Keratinocyte (primary cell): ENCODE results near the gene TAF4. TPM values are rescaled to one million over a fixed set of nuclear protein-coding genes. Genes with fewer than 3 reads are reported as not detected.
A peak's percentile ranks its signal among the peaks of the same experiment; 100 is the strongest.

Experiments
- DNase-seq: peaks from one replicate; pipeline ENCODE4 v3.0.0-alpha.2; 2011; ENCODE audit warnings: low read depth, missing footprints, low spot score
- FAIRE-seq: peaks from 2 replicates; lab custom pipeline; 2011; peaks lifted over from hg19 to GRCh38; lab: Jason Lieb, UNC
- H2AFZ ChIP-seq: 2 replicates; pipeline ENCODE4 v1.6.0; 2012; ENCODE audit warnings: low read length, control low read depth, inconsistent platforms; ENCODE audit not compliant: control insufficient read depth
- H3K27ac ChIP-seq: 2 replicates; pipeline ENCODE4 v1.5.1; 2011; ENCODE audit warnings: low read length; ENCODE audit not compliant: control insufficient read depth, insufficient read depth
- H3K27me3 ChIP-seq: 3 replicates; pipeline ENCODE4 v1.6.0; 2011; ENCODE audit warnings: low read length; ENCODE audit not compliant: control insufficient read depth, insufficient read depth; ENCODE audit errors: extremely low read depth
- H3K36me3 ChIP-seq, 2 experiments: 2 replicates in 1 of 2; 3 replicates in 1 of 2; pipeline ENCODE4 v1.5.1; 2011; ENCODE audit warnings: low read length in 2 of 2, mild to moderate bottlenecking in 1 of 2; ENCODE audit not compliant: control insufficient read depth in 2 of 2, insufficient read depth in 2 of 2; ENCODE audit errors: extremely low read depth in 1 of 2
- H3K4me1 ChIP-seq: 3 replicates; pipeline ENCODE4 v1.5.1; 2011; ENCODE audit warnings: low read length; ENCODE audit not compliant: control insufficient read depth, insufficient read depth; ENCODE audit errors: extremely low read depth
- H3K4me2 ChIP-seq: 3 replicates; pipeline ENCODE4 v1.6.0; 2011; ENCODE audit warnings: low read depth, low read length; ENCODE audit not compliant: control insufficient read depth, insufficient read depth; ENCODE audit errors: extremely low read depth
- H3K4me3 ChIP-seq, 3 experiments: fragments of 200-600 bp in 1 of 3; sonication (generic) in 1 of 3; 2 replicates in 2 of 3; 3 replicates in 1 of 3; pipeline ENCODE4 v1.5.1; 2011 to 2016; ENCODE audit warnings: low read length in 3 of 3, mild to moderate bottlenecking in 3 of 3, control low read depth in 2 of 3, inconsistent platforms in 1 of 3, low read depth in 1 of 3, mixed read lengths in 1 of 3, mixed run types in 1 of 3, moderate library complexity in 1 of 3; ENCODE audit not compliant: control insufficient read depth in 2 of 3, insufficient read depth in 2 of 3; ENCODE audit errors: extremely low read depth in 1 of 3
- H3K79me2 ChIP-seq: 2 replicates; pipeline ENCODE4 v1.6.0; 2012; ENCODE audit warnings: low read length; ENCODE audit not compliant: control insufficient read depth, insufficient read depth
- H3K9ac ChIP-seq: 3 replicates; pipeline ENCODE4 v1.6.0; 2011; ENCODE audit warnings: low read length; ENCODE audit not compliant: control insufficient read depth, insufficient read depth; ENCODE audit errors: extremely low read depth
- H3K9me1 ChIP-seq: 3 replicates; pipeline ENCODE4 v1.6.0; 2011; ENCODE audit warnings: low read length; ENCODE audit not compliant: control insufficient read depth, insufficient read depth; ENCODE audit errors: extremely low read depth
- H3K9me3 ChIP-seq: 2 replicates; pipeline ENCODE4 v1.5.1; 2012; ENCODE audit warnings: low read depth, low read length; ENCODE audit not compliant: control insufficient read depth
- H4K20me1 ChIP-seq: 3 replicates; pipeline ENCODE4 v1.6.0; 2011; ENCODE audit warnings: low read length; ENCODE audit not compliant: control insufficient read depth, insufficient read depth; ENCODE audit errors: extremely low read depth
- EZH2 ChIP-seq: IDR thresholded peaks from one replicate; pipeline ENCODE4 v1.6.1; 2012; ENCODE audit warnings: inconsistent platforms, mild to moderate bottlenecking, low read length, moderate library complexity
- dilution Hi-C: fragments of 300-500 bp; cut with MboI; formaldehyde crosslinking; loops from one replicate; pipeline ENCODE4 v1.7.0; 2020; ENCODE audit warnings: low sequenced_read_pairs; ENCODE audit not compliant: extremely low pct_ligation_motif_present
- polyA minus RNA-seq, 3 experiments: library from RNA; depleted of rRNA, polyadenylated mRNA; stranded (reverse); fragments of >200 nt; gene quantifications; 1 replicate in 1 of 3; 2 replicates in 1 of 3; 3 replicates in 1 of 3; pipeline ENCODE4 v1.2.3, GENCODE V29; 2011
- polyA plus RNA-seq, 5 experiments: library from polyadenylated mRNA; depleted of rRNA in 3 of 5; stranded (reverse) in 3 of 5; stranded (forward) in 1 of 5; unstranded in 1 of 5; fragments of >200 nt; gene quantifications; 1 replicate in 1 of 5; 2 replicates in 3 of 5; 3 replicates in 1 of 5; pipeline versions ENCODE4 v1.2.1 to v1.2.3, GENCODE V29; 2011 to 2012; ENCODE audit warnings: missing spikeins in 2 of 5, low read depth in 1 of 5, low replicate concordance in 1 of 5
- TF ChIP-seq, protein P1 (sequence below), 3 experiments: IDR thresholded peaks in 1 of 3; conservative IDR thresholded peaks in 1 of 3; optimal IDR thresholded peaks in 1 of 3; 2 replicates in 2 of 3; 3 replicates in 1 of 3; pipeline versions ENCODE3 to v1.5.1; 2011; ENCODE audit warnings: low read length in 3 of 3, mild to moderate bottlenecking in 3 of 3, moderate library complexity in 2 of 3, control low read depth in 1 of 3, inconsistent platforms in 1 of 3; ENCODE audit not compliant: insufficient read depth in 2 of 3; ENCODE audit errors: extremely low read depth in 1 of 3

The TAF4 gene, protein sequence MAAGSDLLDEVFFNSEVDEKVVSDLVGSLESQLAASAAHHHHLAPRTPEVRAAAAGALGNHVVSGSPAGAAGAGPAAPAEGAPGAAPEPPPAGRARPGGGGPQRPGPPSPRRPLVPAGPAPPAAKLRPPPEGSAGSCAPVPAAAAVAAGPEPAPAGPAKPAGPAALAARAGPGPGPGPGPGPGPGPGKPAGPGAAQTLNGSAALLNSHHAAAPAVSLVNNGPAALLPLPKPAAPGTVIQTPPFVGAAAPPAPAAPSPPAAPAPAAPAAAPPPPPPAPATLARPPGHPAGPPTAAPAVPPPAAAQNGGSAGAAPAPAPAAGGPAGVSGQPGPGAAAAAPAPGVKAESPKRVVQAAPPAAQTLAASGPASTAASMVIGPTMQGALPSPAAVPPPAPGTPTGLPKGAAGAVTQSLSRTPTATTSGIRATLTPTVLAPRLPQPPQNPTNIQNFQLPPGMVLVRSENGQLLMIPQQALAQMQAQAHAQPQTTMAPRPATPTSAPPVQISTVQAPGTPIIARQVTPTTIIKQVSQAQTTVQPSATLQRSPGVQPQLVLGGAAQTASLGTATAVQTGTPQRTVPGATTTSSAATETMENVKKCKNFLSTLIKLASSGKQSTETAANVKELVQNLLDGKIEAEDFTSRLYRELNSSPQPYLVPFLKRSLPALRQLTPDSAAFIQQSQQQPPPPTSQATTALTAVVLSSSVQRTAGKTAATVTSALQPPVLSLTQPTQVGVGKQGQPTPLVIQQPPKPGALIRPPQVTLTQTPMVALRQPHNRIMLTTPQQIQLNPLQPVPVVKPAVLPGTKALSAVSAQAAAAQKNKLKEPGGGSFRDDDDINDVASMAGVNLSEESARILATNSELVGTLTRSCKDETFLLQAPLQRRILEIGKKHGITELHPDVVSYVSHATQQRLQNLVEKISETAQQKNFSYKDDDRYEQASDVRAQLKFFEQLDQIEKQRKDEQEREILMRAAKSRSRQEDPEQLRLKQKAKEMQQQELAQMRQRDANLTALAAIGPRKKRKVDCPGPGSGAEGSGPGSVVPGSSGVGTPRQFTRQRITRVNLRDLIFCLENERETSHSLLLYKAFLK
- polyA plus RNA-seq (2.0 to 4.4 TPM (median 3.3 TPM) in 3 replicates), polyA minus RNA-seq (1.2 to 4.5 TPM (median 3.7 TPM) in 3 replicates)
- polyA plus RNA-seq (2011; ENCODE audit: low read depth), result 8.8 TPM
- polyA plus RNA-seq (2011; cell fraction: cytosol; rRNA removed), result 3.3 and 4.3 TPM in 2 replicates
- 10.5 and 11.0 TPM in 2 replicates for polyA plus RNA-seq (2011; cell fraction: nucleus; rRNA removed)
- polyA plus RNA-seq (2012; ENCODE audit: low replicate concordance), result 5.0 and 8.0 TPM in 2 replicates
- polyA minus RNA-seq (2011; cell fraction: cytosol; rRNA and poly(A)+ RNA removed), result 4.6 TPM
- polyA minus RNA-seq (2011; cell fraction: nucleus; rRNA and poly(A)+ RNA removed), result 6.0 and 7.5 TPM in 2 replicates

DNA sequence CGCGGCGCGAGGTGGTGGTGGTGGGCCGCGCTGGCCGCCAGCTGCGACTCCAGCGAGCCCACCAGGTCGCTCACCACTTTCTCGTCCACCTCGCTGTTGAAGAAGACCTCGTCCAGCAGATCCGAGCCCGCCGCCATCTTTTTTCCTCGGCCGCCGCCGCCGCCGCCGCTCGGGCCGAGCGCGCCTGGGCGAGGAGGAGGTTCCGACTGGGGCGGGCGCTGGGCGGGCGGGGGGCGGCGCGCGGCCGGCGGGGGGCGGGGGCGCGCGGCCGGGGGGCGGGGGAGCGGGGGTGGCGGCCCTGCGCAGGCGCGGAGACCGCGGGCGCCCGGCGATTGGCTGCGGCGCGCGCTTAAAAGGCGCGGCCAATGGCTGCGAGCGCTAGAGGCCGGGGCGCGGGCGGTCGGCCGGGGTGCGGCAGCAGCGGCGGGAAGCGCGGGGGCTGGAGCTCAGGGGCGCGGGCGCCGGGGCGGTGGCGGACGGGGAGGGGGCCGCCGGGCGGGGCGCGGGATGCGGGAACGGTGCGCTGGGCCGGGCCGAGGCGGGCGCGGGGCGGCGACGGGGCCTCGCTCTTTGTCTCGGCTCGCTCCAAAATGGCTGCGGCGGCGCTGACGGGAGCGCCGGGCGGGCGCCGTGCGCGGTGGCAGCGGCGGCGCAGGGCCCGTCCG, at the start of gene TAF4:
TAF4 (minus strand) TSS at position 208 of the 665 bp plus-strand sequence; CDS start at position 137, 71 bp downstream.
- peak within 1 kb of the TSS; percentile 83 for H2AFZ ChIP-seq
- H4K20me1 ChIP-seq, result no peaks in the 10 kb centered on the region
- peak within 1 kb of the TSS; percentile 83 for H3K9ac ChIP-seq
- peaks cover 25% of the 10 kb centered on the region for H3K79me2 ChIP-seq
- TF ChIP-seq, protein P1, sequence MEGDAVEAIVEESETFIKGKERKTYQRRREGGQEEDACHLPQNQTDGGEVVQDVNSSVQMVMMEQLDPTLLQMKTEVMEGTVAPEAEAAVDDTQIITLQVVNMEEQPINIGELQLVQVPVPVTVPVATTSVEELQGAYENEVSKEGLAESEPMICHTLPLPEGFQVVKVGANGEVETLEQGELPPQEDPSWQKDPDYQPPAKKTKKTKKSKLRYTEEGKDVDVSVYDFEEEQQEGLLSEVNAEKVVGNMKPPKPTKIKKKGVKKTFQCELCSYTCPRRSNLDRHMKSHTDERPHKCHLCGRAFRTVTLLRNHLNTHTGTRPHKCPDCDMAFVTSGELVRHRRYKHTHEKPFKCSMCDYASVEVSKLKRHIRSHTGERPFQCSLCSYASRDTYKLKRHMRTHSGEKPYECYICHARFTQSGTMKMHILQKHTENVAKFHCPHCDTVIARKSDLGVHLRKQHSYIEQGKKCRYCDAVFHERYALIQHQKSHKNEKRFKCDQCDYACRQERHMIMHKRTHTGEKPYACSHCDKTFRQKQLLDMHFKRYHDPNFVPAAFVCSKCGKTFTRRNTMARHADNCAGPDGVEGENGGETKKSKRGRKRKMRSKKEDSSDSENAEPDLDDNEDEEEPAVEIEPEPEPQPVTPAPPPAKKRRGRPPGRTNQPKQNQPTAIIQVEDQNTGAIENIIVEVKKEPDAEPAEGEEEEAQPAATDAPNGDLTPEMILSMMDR (optimal IDR thresholded peaks at IDR 0.05 in 1 of 3, IDR thresholded peaks at IDR 0.05 in 1 of 3, conservative IDR thresholded peaks at IDR 0.05 in 1 of 3; ENCODE audit: extremely low read depth in 1 of 3, insufficient read depth in 2 of 3, low read length in 3 of 3), result no peak
- TF ChIP-seq EZH2, result no peak
- H3K4me2 ChIP-seq, result peak within 1 kb of the TSS; percentile 97
- FAIRE-seq (no peak), DNase-seq (no peak)
- no peaks in the 10 kb centered on the region for H3K27me3 ChIP-seq
- H3K9me1 ChIP-seq, result no peaks in the 10 kb centered on the region
- peaks cover 0 to 1% of the 10 kb centered on the region in 2 experiments for H3K36me3 ChIP-seq
- peaks cover 13% of the 10 kb centered on the region for H3K4me1 ChIP-seq
- no peaks in the 10 kb centered on the region for H3K9me3 ChIP-seq
- dilution Hi-C loops, result no loop called here
- peak within 1 kb of the TSS; percentile 47 to 74 (median 72) for H3K4me3 ChIP-seq
- peak within 1 kb of the TSS; percentile 48 for H3K27ac ChIP-seq

DNA sequence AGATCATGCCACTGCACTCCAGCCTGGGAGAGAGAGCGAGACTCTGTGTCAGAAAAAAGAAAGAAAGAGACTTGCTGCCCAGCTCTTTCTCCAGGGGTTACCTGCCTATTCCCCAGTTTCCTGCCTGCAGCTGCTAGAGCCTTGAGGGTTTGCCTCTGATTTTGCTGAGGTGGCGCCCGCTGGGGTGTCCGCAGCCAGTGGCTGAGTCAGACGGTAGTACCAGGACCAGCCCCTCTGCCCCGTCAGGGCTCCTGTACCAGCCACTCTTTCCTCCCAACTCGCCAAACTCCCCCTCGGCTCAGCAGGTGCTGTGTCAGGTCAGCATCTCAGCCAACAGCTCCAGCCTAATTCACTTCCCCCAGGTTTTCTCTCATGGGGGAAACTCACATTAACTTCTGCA, 49.2 kb upstream of the TAF4 start:
- no peak for FAIRE-seq
- no peak for TF ChIP-seq EZH2
- TF ChIP-seq, protein P1 (optimal IDR thresholded peaks at IDR 0.05 in 1 of 3, IDR thresholded peaks at IDR 0.05 in 1 of 3, conservative IDR thresholded peaks at IDR 0.05 in 1 of 3; ENCODE audit: extremely low read depth in 1 of 3, insufficient read depth in 2 of 3, low read length in 3 of 3), result no peak
- Histone ChIP-seq H3K79me2 (no peaks in the 10 kb centered on the region), H3K36me3 (no peaks in the 10 kb centered on the region), H3K9ac (no peak overlapping the region), H3K4me1 (no peaks in the 10 kb centered on the region), H3K9me1 (no peaks in the 10 kb centered on the region), H3K4me2 (no peak overlapping the region), H3K4me3 (no peak overlapping the region), H2AFZ (no peak overlapping the region), H4K20me1 (no peaks in the 10 kb centered on the region), H3K27me3 (peaks cover 37% of the 10 kb centered on the region), H3K27ac (no peak overlapping the region), H3K9me3 (peaks cover 14% of the 10 kb centered on the region)
- DNase-seq, result no peak
- dilution Hi-C loops, result no loop called here
